K562 (cell line): ENCODE results near the gene UQCRHL. TPM values are rescaled to one million over a fixed set of nuclear protein-coding genes. Genes with fewer than 3 reads are reported as not detected.

Experiments
- ATAC-seq: fragments of 200-7000 bp; cut with Tn5 transposase; 3 replicates; pipeline ENCODE4 v1.9.1; 2020; ENCODE audit warnings: moderate library complexity
- BruUV-seq: library from RNA; stranded (reverse); fragments of 400-500 nt; replicated peaks from 2 replicates; lab custom pipeline; 2021; lab: Mats Ljungman, UMichigan
- CTCF ChIA-PET: fragments of 300-600 bp; formaldehyde crosslinking; extraction: SDS; loops from one replicate; lab custom pipeline; 2021; ENCODE audit warnings: low intra/inter-chr PET ratio; lab: Yijun Ruan, JAX
- POLR2A ChIA-PET: fragments of 300-600, 350-650 bp; sonication (Branson Sonifier 250); formaldehyde crosslinking; extraction: SDS; loops from one replicate; lab custom pipeline; 2021; ENCODE audit warnings: antibody characterized with exemption, inconsistent platforms; lab: Yijun Ruan, JAX
- DNase-seq, 4 experiments: peaks; one replicate each; pipeline versions ENCODE4 v3.0.0 to v3.0.0-alpha.2; 2011 to 2018; ENCODE audit warnings: low spot score in 3 of 4, mixed read lengths in 3 of 4; ENCODE audit errors: extremely low read depth in 1 of 4
- FAIRE-seq: peaks from 2 replicates; lab custom pipeline; 2011; peaks lifted over from hg19 to GRCh38; lab: Jason Lieb, UNC
- H2AFZ ChIP-seq: 2 replicates; pipeline ENCODE4 v1.6.0; 2011; ENCODE audit warnings: low read depth, low read length, control low read depth, inconsistent platforms
- H3K27ac ChIP-seq: fragments of 200-600 bp; 3 replicates; pipeline ENCODE4 v1.8.0; 2011; ENCODE audit warnings: low read depth, mild to moderate bottlenecking, control low read depth, inconsistent platforms, low read length, moderate library complexity, mixed read lengths; ENCODE audit errors: extremely low read depth
- H3K27me3 ChIP-seq, 2 experiments: fragments of 300-600 bp in 1 of 2; 2 replicates in 1 of 2; 3 replicates in 1 of 2; pipeline versions ENCODE4 v1.6.0 to v1.8.0; 2011; ENCODE audit warnings: inconsistent platforms in 2 of 2, low read length in 2 of 2, mild to moderate bottlenecking in 1 of 2, mixed read lengths in 1 of 2, moderate library complexity in 1 of 2; ENCODE audit not compliant: control insufficient read depth in 2 of 2, insufficient read depth in 2 of 2
- H3K36me3 ChIP-seq: fragments of 300-600 bp; 3 replicates; pipeline ENCODE4 v1.8.0; 2011; ENCODE audit warnings: mild to moderate bottlenecking, low read length, inconsistent platforms; ENCODE audit not compliant: control insufficient read depth, insufficient read depth
- H3K4me1 ChIP-seq, 2 experiments: fragments of 200-600 bp in 1 of 2; replicated peaks in 1 of 2; 2 replicates in 1 of 2; 3 replicates in 1 of 2; pipeline versions ENCODE4 v1.5.1 to v1.8.0; 2011; ENCODE audit warnings: inconsistent platforms in 2 of 2, low read length in 2 of 2, mild to moderate bottlenecking in 1 of 2, mixed read lengths in 1 of 2, moderate library complexity in 1 of 2; ENCODE audit not compliant: control insufficient read depth in 2 of 2, insufficient read depth in 2 of 2
- H3K4me2 ChIP-seq: 2 replicates; pipeline ENCODE4 v1.6.1; 2011; ENCODE audit warnings: low read length, control low read depth, inconsistent platforms, mixed read lengths; ENCODE audit not compliant: insufficient read depth
- H3K4me3 ChIP-seq: fragments of 200-600 bp; sonication (generic), shearing (Covaris generic); 2 replicates; pipeline ENCODE4 v1.5.1; 2016; ENCODE audit warnings: control low read depth, inconsistent platforms
- H3K79me2 ChIP-seq: fragments of 200-600 bp; 3 replicates; pipeline ENCODE4 v1.8.0; 2011; ENCODE audit warnings: low read length, inconsistent platforms; ENCODE audit not compliant: control insufficient read depth, insufficient read depth
- H3K9ac ChIP-seq, 2 experiments: 2 replicates each; pipeline versions ENCODE4 v1.6.0 to v1.6.1; 2011; ENCODE audit warnings: low read depth in 2 of 2, low read length in 2 of 2, control low read depth in 1 of 2, inconsistent platforms in 1 of 2, mild to moderate bottlenecking in 1 of 2, mixed read lengths in 1 of 2; ENCODE audit not compliant: insufficient read depth in 1 of 2
- H3K9me1 ChIP-seq: one replicate; pipeline ENCODE4 v1.6.0; 2011; ENCODE audit warnings: inconsistent platforms, mild to moderate bottlenecking, low read length, moderate library complexity; ENCODE audit not compliant: control insufficient read depth, insufficient read depth
- H3K9me3 ChIP-seq: replicated peaks from 2 replicates; pipeline ENCODE4 v1.5.1; 2011; ENCODE audit warnings: low read depth, low read length, inconsistent platforms; ENCODE audit not compliant: control insufficient read depth, insufficient read depth
- H4K20me1 ChIP-seq: replicated peaks from 2 replicates; pipeline ENCODE4 v1.6.1; 2011; ENCODE audit warnings: low read length, inconsistent platforms, mixed read lengths; ENCODE audit not compliant: control insufficient read depth, insufficient read depth
- BHLHE40 ChIP-seq: IDR thresholded peaks from 2 replicates; pipeline ENCODE4 v1.6.1; 2011; ENCODE audit warnings: low read length, improper control_type of control experiment
- ZNF561 ChIP-seq: fragments of 450-650 bp; formaldehyde crosslinking; conservative IDR thresholded peaks from 2 replicates; pipeline ENCODE4 v1.4.0; 2020; ENCODE audit warnings: mild to moderate bottlenecking, moderate library complexity
- WGBS: fragments of 100-300 bp; shearing (Covaris generic); methylation state at CpG from one replicate; pipeline ENCODE4 v1.1.6; 2016; ENCODE audit warnings: low coverage, mixed read lengths; ENCODE audit not compliant: insufficient coverage; ENCODE audit errors: missing lambda C conversion rate; 5-methylcytosine and 5-hydroxymethylcytosine counted together
- in situ Hi-C: fragments of 300-500 bp; cut with MboI; formaldehyde crosslinking; loops from 4 replicates; pipeline ENCODE4 v1.15.0; 2018; ENCODE audit warnings: inconsistent platforms, mixed read lengths
- intact Hi-C: fragments of 100-400 bp; cut with micrococcal nuclease; formaldehyde crosslinking; loops from 2 replicates; pipeline ENCODE4 v1.14.2; 2022
- polyA plus RNA-seq, 8 experiments: library from polyadenylated mRNA; depleted of rRNA in 4 of 8; stranded (reverse) in 5 of 8; unstranded in 3 of 8; fragments of >200 nt; fragmentation: Nextera tagmentation in 2 of 8; fragmentation: Illumina TruSeq in 1 of 8; extraction: Ambion mirVana in 2 of 8; extraction: Trizol in 1 of 8; gene quantifications; 2 replicates each; pipeline versions ENCODE4 v1.2.1 to v1.2.3, GENCODE V29; 2011 to 2014; ENCODE audit warnings: inconsistent platforms in 1 of 8, missing spikeins in 1 of 8
- total RNA-seq, 7 experiments: library from RNA; depleted of rRNA in 6 of 7; stranded (reverse); fragments of >200 nt in 6 of 7; fragmentation: Illumina TruSeq in 2 of 7; extraction: Trizol in 2 of 7; gene quantifications; 2 replicates each; pipeline versions ENCODE4 v1.2.1 to v1.2.3, GENCODE V29; 2011 to 2021; ENCODE audit warnings: low replicate concordance in 1 of 7
- TF ChIP-seq, protein P1 (sequence below): sonication (generic); formaldehyde crosslinking; IDR thresholded peaks from 2 replicates; pipeline ENCODE4 v1.9.0; 2022; ENCODE audit warnings: mild to moderate bottlenecking, missing genetic modification reagents
- TF ChIP-seq, protein P2 (sequence below): fragments of 450-650 bp; formaldehyde crosslinking; IDR thresholded peaks from 2 replicates; pipeline ENCODE4 v1.4.0; 2020; ENCODE audit warnings: mild to moderate bottlenecking, mixed read lengths

Gene UQCRHL
- total and polyA plus RNA-seq, 9 of the 15 experiments (the other 6 are each of a cell fraction or from before 2014, with no cell fraction given): 5.1 to 41.3 (median 21.8) TPM

DNA sequence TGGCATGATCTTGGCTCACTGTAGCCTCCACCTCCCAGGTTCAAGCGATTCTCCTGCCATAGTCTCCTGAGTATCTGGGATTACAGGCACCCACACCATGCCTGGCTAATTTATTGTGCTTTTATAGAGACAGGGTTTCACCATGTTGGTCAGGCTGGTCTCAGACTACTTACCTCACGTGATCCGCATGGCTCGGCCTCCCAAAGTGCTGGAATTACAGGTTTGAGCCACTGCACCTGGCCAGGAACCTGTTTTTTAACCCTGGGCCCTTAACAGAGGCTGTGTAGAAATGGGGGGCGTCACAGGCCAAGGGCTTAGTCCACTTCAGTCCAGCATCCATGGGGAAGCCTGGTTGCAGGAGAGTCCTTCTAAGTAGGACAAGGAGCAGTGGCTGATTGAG, 39.5 kb downstream of the UQCRHL start:
- Histone ChIP-seq H3K9me3 (no peaks in the 10 kb centered on the region; the same call in 1 of the 2 replicates), H3K36me3 (no peaks in the 10 kb centered on the region), H3K9ac (0 out of 4 replicates have a peak overlapping the region, but pooled peaks of 1 of the 2 experiments have one; percentile 43), H2AFZ (no peak overlapping the region), H3K9me1 (no peaks in the 10 kb centered on the region), H3K4me3 (no peak overlapping the region), H4K20me1 (0 out of 2 replicates have a peak, but pooled peaks cover 3% of the 10 kb centered on the region), H3K4me1 (peaks cover 0 to 19% of the 10 kb centered on the region in 2 experiments; a peak in 3 of 5 replicates), H3K27me3 (peaks cover 27 to 71% of the 10 kb centered on the region in 2 experiments), H3K4me2 (no peak overlapping the region), H3K27ac (no peak overlapping the region), H3K79me2 (no peaks in the 10 kb centered on the region)
- no peak for DNase-seq
- intact Hi-C loops: no loop called here
- no peak for ATAC-seq
- FAIRE-seq: no peak
- BruUV-seq: no TSS peak
- POLR2A ChIA-PET: interaction anchor here (1.0 kb wide), 1 partner anchor 10 kb away, joined by 4 read pairs; no protein-coding TSS in a partner anchor
- TF ChIP-seq, protein P1, sequence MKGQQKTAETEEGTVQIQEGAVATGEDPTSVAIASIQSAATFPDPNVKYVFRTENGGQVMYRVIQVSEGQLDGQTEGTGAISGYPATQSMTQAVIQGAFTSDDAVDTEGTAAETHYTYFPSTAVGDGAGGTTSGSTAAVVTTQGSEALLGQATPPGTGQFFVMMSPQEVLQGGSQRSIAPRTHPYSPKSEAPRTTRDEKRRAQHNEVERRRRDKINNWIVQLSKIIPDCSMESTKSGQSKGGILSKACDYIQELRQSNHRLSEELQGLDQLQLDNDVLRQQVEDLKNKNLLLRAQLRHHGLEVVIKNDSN (CRISPR knock-in tag): peak; percentile 37
- TF ChIP-seq BHLHE40 (no peak), ZNF561 (no peak)
- TF ChIP-seq, protein P2, sequence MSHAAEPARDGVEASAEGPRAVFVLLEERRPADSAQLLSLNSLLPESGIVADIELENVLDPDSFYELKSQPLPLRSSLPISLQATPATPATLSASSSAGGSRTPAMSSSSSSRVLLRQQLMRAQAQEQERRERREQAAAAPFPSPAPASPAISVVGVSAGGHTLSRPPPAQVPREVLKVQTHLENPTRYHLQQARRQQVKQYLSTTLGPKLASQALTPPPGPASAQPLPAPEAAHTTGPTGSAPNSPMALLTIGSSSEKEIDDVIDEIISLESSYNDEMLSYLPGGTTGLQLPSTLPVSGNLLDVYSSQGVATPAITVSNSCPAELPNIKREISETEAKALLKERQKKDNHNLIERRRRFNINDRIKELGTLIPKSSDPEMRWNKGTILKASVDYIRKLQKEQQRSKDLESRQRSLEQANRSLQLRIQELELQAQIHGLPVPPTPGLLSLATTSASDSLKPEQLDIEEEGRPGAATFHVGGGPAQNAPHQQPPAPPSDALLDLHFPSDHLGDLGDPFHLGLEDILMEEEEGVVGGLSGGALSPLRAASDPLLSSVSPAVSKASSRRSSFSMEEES (CRISPR knock-in tag): 0 out of 2 replicates have a peak, but pooled peaks have one; percentile 8
- CTCF ChIA-PET: no interaction called here
- in situ Hi-C loops: no loop called here
- WGBS: 9% methylated on average over 5 of the region's 5 CpGs
